ENCODE results near the gene OR13C9.

Gene OR13C9

GRCh38 chr9:104580562-104580961 is 37.4 kb downstream of the OR13C9 start:
- H3K9me3 Mint-ChIP-seq = no peaks in the 10 kb centered on the region
- H3K36me3 Mint-ChIP-seq (ENCODE audit: low read depth) = no peaks in the 10 kb centered on the region
- H3K27ac Mint-ChIP-seq = no peak overlapping the region
- H3K4me1 Mint-ChIP-seq (ENCODE audit: low read depth) = no peaks in the 10 kb centered on the region
- no peaks in the 10 kb centered on the region for H3K27me3 Mint-ChIP-seq
- no peak overlapping the region for H3K4me3 Mint-ChIP-seq

- H3K4me3 Mint-ChIP-seq = no peak overlapping the region
- H3K36me3 Mint-ChIP-seq (ENCODE audit: low read depth) = no peaks in the 10 kb centered on the region
- no peaks in the 10 kb centered on the region for H3K27me3 Mint-ChIP-seq
- H3K9me3 Mint-ChIP-seq = peaks cover 13% of the 10 kb centered on the region
- H3K27ac Mint-ChIP-seq = no peak overlapping the region
- no peaks in the 10 kb centered on the region for H3K4me1 Mint-ChIP-seq (ENCODE audit: low read depth)
Observed at GRCh38 chr9:104577263-104577662, 40.7 kb downstream of the OR13C9 start.

- no peaks in the 10 kb centered on the region for H3K4me1 Mint-ChIP-seq (ENCODE audit: low read depth)
- no peaks in the 10 kb centered on the region for H3K27me3 Mint-ChIP-seq
- H3K27ac Mint-ChIP-seq = no peak overlapping the region
- H3K9me3 Mint-ChIP-seq = peaks cover 22% of the 10 kb centered on the region
- H3K4me3 Mint-ChIP-seq = no peak overlapping the region
- H3K36me3 Mint-ChIP-seq (ENCODE audit: low read depth) = no peaks in the 10 kb centered on the region
Observed at GRCh38 chr9:104575456-104575855, 42.5 kb downstream of the OR13C9 start.

GRCh38 chr9:104572612-104573011 is 45.4 kb downstream of the OR13C9 start:
- no peak overlapping the region for H3K27ac Mint-ChIP-seq
- H3K4me3 Mint-ChIP-seq = no peak overlapping the region
- no peaks in the 10 kb centered on the region for H3K4me1 Mint-ChIP-seq (ENCODE audit: low read depth)
- no peaks in the 10 kb centered on the region for H3K27me3 Mint-ChIP-seq
- H3K36me3 Mint-ChIP-seq (ENCODE audit: low read depth) = no peaks in the 10 kb centered on the region
- peaks cover 29% of the 10 kb centered on the region for H3K9me3 Mint-ChIP-seq

DNA sequence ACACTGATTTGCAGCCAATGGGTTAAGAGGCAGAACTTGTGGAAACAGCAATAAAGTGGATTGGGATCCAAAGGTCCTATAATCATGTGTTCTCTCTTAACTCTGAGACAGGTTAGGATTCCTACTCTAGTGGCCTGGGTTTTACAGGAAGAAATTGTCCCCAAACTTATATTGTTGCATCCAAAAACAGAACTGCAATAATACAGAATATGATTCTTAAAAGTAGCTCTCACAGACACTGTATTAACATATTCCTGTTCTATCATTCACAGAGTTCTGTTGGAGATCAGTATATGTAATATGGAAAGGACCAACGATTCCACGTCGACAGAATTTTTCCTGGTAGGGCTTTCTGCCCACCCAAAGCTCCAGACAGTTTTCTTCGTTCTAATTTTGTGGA is 49.1 kb downstream of the OR13C9 start, which contains the start of gene OR13C8:
Gene OR13C8, plus strand, starts transcription at position 301 of the 400 bp plus-strand sequence. Its CDS starts 0 bp downstream, at position 301.
- Mint-ChIP-seq H3K27me3 (no peaks in the 10 kb centered on the region), H3K27ac (no peak within 1 kb of the TSS), H3K4me1 (ENCODE audit: low read depth) (no peaks in the 10 kb centered on the region), H3K4me3 (no peak within 1 kb of the TSS), H3K9me3 (peaks cover 29% of the 10 kb centered on the region), H3K36me3 (ENCODE audit: low read depth) (no peaks in the 10 kb centered on the region)

Measured in stimulated activated naive CD8-positive, alpha-beta T cell treated with anti-CD3 and anti-CD28 coated beads, Interleukin-15, Interleukin-2, amounts not matched to agents 100 ng/mL and 50 ng/mL, for 24 hours (primary cell).